GM19043 (cell line): Measurements from ENCODE around the gene EN1.
A peak's percentile ranks its signal among the peaks of the same experiment; 100 is the strongest.

Source experiments
- ATAC-seq: cut with Tn5 transposase; IDR thresholded peaks from one replicate; pipeline ENCODE4 v1.9.1; 2021; ENCODE audit warnings: low read depth; ENCODE audit not compliant: unreplicated experiment

EN1 gene

DNA sequence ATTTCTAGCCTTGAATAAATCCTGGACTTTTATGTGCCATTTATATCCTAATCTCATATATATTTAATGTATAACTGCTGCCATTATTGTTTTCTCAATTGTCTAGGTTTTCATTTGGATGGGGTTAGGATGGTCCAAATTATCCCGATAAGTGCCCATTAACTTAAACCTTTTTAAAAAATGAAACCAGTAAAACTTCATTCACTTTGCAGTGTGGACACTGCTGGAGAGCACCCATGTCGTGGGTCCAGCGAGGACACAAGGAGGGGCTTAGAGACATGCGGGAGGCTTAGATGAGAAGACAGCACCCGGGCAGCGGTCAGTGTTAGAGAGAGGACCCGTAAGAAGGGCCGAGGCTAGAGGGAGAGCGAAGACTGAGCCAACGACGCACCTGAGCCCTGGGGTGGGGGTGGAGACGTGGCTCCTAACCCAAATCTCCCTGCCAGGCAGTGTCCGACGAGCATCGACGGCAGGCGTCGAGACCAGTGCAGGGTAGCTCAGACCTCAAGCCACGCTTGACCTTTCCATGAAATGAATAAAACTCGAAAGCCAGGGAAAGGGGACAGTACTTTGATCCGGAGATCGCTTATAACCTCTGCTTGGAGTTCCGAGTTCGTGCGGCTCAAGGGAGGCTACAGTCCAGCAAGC lies 9.0 kb upstream of the EN1 start:
- ATAC-seq = no peak

DNA sequence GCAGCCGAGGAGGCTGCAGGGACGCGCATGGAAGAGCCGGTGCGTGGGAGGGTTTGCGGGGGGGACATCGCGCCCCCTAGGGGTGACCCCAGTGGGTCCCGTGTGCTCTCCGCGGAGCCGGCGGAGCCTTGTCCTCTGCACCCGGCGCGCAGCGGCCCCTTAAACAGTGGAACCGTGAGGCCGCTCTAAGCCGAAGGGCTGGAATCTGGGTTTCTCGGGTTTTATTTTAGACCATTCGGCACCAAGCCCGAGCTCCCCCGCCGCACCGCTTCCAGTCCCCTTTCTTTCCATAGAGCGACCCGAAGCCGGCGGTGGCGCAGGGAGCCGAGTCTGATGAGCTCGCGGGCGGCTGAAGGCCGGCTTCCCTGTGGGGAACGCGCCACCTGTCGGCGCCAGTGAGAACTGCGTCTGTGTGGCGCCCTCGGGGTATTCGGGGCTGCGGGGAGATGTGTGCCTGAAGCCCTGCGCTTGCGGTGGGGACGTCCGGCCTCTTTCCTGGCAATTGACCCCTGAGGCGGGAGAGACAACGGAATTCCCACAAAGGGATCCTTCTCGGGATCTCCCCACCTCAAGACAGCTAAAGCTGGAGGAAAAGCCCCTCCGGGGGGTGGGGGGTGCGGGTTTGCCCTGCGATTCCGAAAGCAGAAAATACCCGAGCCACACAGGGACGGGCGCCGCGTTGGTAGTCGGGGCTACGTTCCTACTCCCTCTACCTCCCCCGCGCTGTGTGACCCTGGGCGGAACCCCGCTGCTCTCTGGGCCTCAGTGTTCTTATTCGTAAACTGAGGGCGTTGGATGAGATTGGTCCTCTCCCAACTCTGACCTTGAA lies 8.2 kb upstream of the EN1 start:
- ATAC-seq = peak; percentile 84

DNA sequence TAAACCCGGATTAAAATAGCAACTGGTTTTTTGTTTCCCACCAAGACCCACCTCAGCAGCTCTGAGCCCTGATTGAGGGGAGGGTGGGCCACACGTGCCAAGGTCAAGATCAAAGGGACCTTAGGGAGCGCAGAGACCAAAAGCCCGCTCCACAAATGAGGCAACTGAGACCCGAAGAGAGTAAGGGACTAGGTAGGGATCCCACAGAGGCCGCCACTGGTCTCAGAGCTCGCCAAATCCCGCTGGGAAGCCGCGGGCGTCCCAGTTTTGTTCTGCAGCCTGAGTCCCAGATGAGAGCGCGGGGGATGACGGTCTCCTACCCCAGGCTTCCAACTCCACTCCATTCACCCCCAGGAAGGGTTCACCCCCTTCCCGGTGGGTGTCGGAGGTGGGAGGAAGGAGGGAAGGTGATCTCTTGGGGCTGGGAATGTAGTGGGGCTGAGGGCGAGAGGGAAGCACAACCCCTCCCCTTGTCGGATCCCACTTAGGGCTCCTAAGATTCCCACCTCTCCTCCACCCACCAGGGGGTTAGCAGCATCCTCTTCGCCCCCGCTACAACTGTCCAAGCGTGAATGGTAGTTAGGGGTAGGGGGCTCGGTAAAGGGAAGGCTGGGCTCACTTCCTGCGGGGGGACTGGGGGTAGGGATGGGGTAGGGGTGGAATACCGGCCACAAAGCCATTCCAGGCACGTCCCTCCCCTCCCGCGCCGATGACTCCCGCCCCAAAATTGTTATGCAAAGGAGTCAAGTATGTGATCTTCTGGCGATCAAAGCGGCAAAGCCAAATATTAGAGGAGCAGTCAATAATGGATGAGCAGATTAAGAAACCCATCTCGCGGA lies 7.3 kb upstream of the EN1 start:
- no peak for ATAC-seq

DNA sequence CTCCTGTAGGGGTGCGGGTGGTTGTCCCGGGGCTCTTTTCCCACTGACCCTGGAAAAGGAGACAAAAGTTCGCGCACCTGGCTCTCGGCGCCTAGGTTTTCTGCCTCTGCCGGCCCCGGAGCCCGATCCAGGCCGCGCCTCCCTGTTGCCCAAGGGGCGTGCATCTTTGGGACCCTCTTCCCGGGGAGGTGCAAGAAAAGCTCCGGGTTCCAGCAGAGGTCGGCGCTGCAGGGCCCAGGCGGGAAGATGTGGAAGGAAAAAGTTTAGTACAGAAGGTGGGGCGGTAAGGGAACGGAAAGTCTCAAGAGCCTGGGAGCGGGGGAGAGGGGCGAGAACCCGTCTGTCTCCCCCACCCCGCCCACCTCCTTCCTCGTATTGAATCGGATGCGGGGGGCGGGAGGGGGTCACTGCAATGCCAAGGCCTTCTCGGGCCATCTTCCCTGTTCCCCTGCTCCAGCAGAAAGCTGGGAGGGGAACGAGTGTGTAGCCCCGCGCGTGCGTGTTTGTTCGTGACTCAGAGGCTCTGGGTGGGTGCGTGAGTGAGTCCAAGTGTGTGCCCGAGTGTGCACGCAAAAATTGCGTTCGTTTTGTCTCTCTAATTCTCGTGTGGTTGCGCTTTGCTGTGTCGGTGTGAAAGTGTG lies 6.3 kb upstream of the EN1 start:
- ATAC-seq = no peak

DNA sequence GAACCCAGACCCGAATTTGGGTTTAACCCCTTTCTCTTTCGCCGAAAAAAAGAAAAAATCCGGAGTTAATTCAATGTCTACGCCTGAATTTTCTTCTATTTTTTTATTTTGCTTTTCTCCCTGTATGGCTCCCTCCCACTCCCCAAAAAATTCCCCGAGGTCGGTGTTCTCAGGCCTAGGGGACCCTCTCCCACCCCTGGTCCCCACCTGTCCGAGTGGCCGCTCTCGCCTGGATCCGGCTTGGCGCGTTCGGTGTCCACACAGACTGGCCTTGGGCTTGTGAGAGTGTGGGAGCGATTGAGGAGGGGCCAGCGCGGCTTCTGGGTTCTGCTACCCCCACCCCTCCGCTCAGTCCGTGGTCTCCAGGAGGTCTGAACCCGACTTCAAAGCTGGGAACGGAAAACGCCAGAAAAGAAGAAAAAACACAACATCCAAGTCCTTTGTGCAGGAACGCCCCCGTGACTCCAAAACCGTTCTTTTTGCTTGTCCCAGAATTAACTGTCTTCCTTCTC lies 5.7 kb upstream of the EN1 start:
- ATAC-seq = no peak

DNA sequence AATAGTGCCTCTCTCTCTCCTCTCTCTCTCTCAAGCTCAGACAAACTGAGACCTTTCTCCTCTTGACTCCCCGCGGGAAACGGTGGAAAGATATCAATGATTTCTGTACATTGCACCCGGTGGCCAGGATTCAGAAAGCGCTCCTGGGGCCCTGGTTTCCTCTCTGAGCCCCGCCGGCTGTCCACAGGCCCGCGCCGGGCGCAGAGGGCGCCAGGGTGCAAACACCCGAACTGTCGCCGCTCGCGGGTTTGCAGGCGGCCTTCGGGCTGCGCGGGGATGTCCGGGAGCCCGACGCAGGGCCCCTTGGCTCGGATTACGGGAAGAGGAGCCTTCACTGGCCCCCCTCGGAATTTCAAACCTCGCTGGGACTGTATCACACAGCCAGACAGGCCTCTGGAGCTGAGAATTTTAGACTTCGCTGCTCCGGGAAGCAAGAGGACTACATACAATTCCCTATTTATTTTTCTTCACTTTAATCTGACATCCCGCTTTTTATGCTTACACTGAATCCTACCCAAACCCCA lies 5.2 kb upstream of the EN1 start:
- ATAC-seq = no peak

DNA sequence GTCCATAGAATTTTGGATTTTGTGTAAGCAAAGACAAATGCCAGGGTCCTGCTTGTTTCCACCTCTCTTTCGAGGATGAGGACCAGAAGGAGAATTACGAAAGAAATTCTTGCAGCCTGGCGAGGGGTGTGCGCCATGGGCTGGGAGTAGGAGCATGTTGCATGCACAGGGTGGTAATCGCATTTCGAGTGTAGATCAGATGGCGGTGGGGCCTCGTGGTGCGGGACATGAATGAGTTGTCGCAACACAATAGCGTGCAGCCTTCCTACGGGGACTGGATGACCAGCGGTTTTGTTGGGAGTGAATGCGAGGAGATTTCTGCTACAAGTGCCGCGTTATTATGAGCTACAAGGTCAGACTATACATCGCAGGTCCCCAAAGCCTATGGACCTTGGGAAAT lies 4.2 kb upstream of the EN1 start:
- ATAC-seq = no peak

DNA sequence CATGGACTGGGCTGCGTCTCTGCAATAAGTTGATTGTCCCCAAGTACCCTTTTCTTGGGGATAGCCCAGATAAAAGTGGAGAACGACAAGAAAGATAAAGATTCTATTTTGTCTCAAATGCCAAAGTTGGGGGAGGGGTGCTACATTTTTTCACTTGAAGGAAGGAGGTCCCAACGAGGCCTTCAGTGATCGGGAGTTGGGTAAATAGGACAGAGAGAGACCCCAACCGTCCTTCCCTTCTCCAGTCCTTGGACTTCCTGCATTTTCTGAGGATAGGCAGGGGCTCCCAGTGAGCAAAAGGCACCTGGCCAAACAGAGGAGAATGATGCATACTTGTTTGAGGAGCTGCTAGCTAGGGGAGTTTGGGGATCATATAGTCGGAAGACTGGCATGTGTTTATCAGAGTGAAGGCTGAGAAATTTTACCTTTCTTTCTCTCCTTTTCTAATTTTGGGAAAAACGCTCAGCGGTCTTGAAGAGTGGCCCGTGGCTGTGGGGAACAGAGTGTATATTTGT lies 3.5 kb upstream of the EN1 start:
- no peak for ATAC-seq

DNA sequence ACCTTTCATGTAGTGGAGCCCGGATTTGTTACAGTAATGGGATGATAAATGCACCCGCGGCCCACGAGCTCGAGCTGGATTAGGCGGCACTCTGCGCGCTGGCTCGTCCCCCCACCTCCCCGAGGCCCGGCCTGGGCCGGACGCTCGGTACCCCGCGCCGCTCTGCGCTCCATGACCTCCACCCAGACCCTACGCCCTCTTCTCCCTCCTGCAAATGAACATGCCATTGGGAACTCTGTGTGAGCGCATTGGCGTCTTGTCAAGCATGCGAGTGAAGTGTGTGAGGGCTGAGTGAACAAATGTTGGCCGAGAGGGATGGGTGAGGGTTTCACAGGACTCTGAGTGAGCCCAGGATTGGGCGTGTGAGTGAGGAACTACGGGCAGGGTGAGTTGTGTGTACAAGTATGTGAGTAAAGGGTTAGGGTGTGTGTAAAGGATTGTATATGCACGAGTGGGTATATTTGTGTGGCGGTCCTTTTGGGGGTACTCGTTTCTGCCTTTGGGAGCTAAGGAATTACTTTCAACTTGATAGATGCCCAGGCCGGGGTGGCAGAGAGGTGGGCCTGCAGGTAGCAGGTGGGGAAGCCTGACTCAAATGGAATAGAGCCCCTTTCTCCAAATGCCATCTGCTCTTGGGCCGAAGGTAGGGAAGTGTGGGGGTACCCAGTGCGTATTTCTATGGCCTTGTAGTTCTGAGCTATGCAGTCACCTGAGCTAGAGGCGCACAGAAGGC lies 2.9 kb upstream of the EN1 start:
- ATAC-seq = no peak

DNA sequence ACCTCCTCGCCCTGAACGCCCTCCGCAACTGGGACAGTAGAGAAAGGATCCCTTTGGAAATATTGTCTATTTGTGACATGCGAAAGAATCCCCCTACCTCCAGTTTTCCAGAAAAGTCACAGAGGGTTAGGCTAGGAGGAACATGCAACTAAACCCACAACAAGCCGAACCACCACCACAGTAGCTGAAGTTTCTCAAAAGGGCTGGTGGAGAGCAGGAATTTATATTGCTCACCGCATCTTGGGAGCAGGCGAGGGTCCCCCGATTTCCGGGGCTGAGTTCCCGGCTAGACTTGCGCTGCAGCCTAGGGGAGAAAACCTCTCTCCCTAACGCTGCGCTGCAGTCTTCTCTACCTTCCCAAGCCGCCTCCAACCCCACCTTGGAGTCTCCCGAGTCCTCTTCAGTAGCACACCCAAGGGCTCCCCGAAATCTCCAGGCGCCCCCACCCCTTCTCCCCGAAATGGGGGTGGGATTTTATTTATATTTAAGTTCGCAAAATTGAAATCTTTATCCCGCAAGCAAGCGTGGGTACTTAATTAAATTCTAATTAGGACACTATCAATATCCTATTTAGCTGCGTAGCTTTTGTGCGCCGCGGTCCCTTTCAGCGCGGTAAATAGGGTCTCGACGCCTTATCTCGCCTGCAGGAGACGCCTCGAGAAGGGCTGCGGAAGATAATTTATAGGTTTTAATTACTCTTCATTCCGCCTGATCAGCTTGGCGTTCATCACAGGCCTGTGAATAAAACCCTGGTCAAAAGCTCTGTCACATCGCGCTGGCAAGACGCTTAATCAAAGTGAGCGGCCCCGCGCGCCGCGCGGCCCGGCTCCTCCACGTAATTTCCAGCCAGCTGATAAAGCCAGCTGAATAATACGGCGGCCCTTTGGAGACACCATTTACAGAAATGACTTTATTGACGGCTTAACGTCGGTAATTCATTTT lies 2.0 kb upstream of the EN1 start:
- ATAC-seq = no peak

DNA sequence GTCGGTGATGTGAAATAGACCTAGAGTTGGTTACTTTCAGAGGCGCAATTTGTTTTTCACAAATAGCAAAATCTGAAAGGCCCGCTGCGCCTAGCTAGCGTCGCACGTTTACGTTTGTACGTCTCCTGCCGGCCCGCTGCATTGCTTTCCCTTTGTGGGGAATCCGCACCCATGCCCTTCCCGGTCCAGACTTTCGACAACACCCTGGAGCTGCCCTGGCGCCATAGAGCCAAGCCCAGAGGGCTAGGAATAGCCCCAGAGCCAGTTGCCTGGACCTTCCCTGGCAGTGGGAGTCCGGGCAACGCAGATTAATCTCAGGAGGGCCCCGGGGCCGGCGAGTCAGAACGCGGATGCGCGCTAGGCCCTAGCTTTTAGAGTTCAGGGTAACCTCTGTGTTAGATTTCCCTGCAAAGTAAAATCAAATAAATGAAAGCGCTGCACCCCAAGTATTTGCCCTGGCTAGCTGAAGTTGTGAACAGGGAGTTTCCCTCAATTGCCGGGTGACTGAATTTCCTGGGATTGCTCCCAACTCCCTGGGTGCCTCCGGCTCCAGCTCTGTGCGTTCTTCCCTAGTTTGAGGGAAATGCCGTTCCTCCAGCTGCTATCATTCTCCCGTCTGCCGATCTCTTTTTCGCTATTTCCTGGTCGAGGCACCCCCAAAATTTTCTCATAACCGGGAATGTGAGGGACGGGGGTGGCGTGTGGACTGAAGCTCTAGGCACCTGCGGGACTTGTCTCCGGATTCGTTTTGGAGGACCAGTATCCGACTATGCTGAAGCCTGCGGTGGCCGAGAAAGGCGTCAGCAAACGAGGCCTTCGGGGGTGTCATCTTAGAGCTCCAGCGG lies 1.2 kb upstream of the EN1 start:
- ATAC-seq = no peak

DNA sequence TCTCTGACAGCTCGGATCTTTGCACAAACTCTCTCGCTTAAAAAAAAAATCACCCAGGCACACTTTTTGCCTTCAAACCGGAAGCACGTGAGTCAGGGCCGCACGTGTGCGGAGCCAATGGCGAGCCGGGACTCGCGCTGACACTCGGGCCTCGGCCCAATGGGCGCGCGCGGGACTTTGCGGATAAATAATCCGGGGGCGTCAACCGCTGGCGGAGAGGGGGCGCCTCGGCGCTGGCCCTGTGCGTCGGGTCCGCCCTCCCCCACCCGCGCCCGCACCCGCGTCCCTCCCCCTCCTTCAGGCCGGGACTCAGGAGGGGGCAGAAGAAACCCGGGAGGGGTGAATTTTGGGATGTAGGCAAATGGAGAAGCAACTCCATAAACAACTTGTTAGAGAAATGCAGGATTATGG lies 319 bp upstream of the EN1 start:
- ATAC-seq = no peak

DNA sequence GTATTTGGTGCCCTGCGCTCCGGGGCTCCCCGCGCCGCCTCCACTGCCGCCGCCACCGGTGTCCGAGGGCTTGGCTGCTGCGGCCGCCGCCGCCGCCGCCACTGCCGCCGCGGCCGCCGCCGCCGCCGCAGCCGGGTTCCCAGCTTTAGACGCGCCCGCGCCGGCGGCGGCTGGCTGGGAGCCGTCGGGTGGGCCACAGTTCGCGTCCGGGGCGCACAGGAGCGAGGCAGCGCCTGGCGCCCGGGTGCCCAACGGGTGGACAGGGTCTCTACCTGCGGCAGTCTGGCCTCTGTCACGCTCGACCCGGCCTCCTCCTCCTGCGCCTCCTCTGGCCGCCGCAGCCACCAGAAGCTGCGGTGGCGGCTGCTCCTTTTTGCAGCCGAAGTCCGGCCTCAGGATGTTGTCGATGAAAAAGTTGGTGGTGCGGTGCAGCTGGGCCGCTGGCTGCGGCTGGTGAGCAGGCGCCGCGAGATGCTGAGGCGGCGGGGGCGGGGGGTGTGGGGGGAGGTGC lies 951 bp downstream of the EN1 start:
- no peak for ATAC-seq

DNA sequence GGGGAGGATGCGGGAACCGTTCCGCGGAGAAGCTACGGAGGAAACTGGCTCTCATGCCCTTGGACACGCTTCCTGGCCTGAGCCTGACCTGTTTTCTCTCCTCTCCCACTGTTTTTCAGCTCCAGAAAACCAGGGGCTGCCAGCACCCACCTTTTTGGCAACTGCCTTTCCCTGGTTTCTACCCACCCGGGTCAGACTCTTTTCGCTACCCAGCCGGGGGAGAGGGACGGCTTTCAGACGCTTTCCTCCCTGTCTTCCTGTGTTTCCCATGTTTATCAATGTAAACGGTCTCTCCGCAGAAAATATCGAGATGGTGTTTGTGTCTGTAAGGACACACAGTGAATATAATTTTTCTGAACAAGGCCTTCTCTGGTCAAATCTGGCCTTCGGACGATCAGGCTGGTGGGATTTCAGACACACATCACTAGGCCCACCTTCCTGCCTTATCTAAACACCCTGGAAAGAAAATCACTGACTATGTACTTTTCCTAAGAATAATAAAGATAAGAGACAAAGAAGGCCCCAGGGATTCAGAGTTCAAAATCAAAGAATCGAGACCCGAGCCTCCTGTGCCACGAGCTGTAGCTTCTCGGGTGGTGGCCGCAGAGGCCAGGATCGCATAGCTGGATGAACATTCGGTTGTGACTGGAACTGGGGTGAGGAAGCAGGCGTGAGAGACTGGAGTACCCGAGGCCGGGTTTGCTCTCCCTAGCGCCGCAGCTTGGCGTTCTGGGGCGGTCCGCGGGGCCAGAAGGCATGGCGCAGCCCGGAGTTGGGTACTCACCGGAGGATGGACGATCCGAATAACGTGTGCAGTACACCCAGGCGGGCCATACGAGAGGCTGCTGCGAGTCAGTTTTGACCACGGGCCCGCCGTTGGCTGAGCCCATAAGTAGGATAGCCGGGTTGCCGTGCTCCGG lies 1.7 kb downstream of the EN1 start:
- no peak for ATAC-seq

DNA sequence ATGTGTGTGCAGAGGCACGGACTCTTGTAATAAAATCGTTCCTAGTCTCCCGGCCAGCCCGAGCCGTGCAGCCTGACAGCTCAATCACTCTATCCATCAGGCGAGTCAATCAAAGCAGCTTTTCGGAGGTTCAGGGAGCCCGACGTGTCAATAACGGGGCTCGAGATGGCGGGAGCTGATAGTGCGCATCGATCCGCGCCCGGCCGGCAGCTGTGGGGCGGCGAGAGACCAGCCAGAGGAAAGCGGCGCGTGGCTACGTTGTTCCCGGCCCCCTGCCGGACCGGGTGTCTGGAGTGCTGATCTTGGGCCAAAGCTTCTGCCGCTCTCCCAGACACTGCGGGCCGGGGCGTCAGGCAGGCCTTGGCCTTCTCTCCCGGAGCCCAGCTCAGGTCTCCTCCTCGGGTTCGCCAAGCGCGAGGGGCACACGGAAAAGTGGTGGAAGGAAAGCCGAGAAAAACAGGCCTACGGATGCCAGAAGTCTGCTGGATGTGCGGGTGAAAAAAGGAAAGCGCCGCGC lies 2.4 kb downstream of the EN1 start:
- no peak for ATAC-seq
